AG10803 (cell line): ENCODE measurements around the gene GPM6B.

Experiments
- DNase-seq: peaks from one replicate; pipeline ENCODE4 v3.0.0; 2010; ENCODE audit warnings: low read depth
- H3K4me3 ChIP-seq: 2 replicates; pipeline ENCODE4 v1.5.1; 2011; ENCODE audit warnings: mild to moderate bottlenecking, low read length, control low read depth
- CTCF ChIP-seq: conservative IDR thresholded peaks from 2 replicates; pipeline ENCODE4 v1.5.1; 2011; ENCODE audit warnings: mild to moderate bottlenecking, low read length, control low read depth, inconsistent platforms

GPM6B gene

GRCh38 chrX:13816643-13817627 is at the start of gene GPM6B:
Gene GPM6B, minus strand, starts transcription at chrX:13817093. Its CDS starts 189 bp downstream, at chrX:13816904.
- DNase-seq, result no peak
- no peak for TF ChIP-seq CTCF
- H3K4me3 ChIP-seq, result no peak within 1 kb of the TSS

- DNase-seq, result no peak
- no peak for TF ChIP-seq CTCF
- no peak overlapping the region for H3K4me3 ChIP-seq
Measured at GRCh38 chrX:13864264-13864663, 47.4 kb upstream of the GPM6B start.

GRCh38 chrX:13863324-13863723 is 46.4 kb upstream of the GPM6B start:
- H3K4me3 ChIP-seq, result no peak overlapping the region
- TF ChIP-seq CTCF, result no peak
- no peak for DNase-seq

GRCh38 chrX:13859724-13860123 is 42.8 kb upstream of the GPM6B start:
- no peak overlapping the region for H3K4me3 ChIP-seq
- no peak for DNase-seq
- TF ChIP-seq CTCF, result no peak

- no peak for DNase-seq
- TF ChIP-seq CTCF, result no peak
- H3K4me3 ChIP-seq, result no peak overlapping the region
Measured at GRCh38 chrX:13857804-13858203, 40.9 kb upstream of the GPM6B start.

GRCh38 chrX:13855689-13856450 is 39.0 kb upstream of the GPM6B start:
- no peak overlapping the region for H3K4me3 ChIP-seq
- no peak for DNase-seq
- no peak for TF ChIP-seq CTCF

GRCh38 chrX:13854003-13854402 is 37.1 kb upstream of the GPM6B start:
- TF ChIP-seq CTCF, result no peak
- H3K4me3 ChIP-seq, result no peak overlapping the region
- DNase-seq, result no peak
